Ovary (tissue), 3 donors: ENCODE results near the gene CCL22.
"Not testable (repeated sequence)": the region's sequence is repeated elsewhere in the genome, so short reads cannot be mapped to it uniquely, and the experiment has no call there.

Source experiments
- CTCF ChIP-seq, 3 donors: fragments of 450-650 bp in 2 of 3; fragments of 200-600 bp in 1 of 3; IDR thresholded peaks; one replicate each; pipeline versions ENCODE4 v1.5.1 to v1.8.0; 2016 to 2022; ENCODE audit warnings: antibody characterized with exemption in 3 of 3, mild to moderate bottlenecking in 1 of 3
- EP300 ChIP-seq: sonication (generic); formaldehyde crosslinking; IDR thresholded peaks from one replicate; pipeline ENCODE4 v1.6.1; 2017; ENCODE audit warnings: antibody characterized with exemption
- POLR2A ChIP-seq: fragments of 450-650 bp; IDR thresholded peaks from one replicate; pipeline ENCODE4 v1.6.1; 2017; ENCODE audit warnings: antibody characterized with exemption, mild to moderate bottlenecking, moderate library complexity
- donor health status: DM: no; HTN: no; CAD: no.

- not testable (repeated sequence) for TF ChIP-seq CTCF (IDR thresholded peaks at IDR 0.05); EP300; POLR2A
Measured at GRCh38 chr16:57397493-57397892, 38.9 kb downstream of the CCL22 start.
